Stomach smooth muscle (tissue), 2 donors: ENCODE measurements around the gene SECTM1.
"Not testable (repeated sequence)": the region's sequence is repeated elsewhere in the genome, so short reads cannot be mapped to it uniquely, and the experiment has no call there.

ENCODE experiments used
- H3K27ac ChIP-seq: one replicate; pipeline ENCODE4 v1.7.0; 2013; ENCODE audit warnings: mild to moderate bottlenecking, low read length, inconsistent platforms
- H3K27me3 ChIP-seq, 2 donors: one replicate each; pipeline ENCODE4 v1.7.0; 2013; ENCODE audit warnings: low read length in 2 of 2; ENCODE audit not compliant: insufficient read depth in 2 of 2, control insufficient read depth in 1 of 2
- H3K36me3 ChIP-seq, 2 donors: one replicate each; pipeline ENCODE4 v1.7.0; 2013; ENCODE audit warnings: low read length in 2 of 2; ENCODE audit not compliant: control insufficient read depth in 2 of 2, insufficient read depth in 2 of 2
- H3K4me1 ChIP-seq: one replicate; pipeline ENCODE4 v1.7.0; 2013; ENCODE audit warnings: low read length; ENCODE audit not compliant: control insufficient read depth, insufficient read depth
- H3K4me3 ChIP-seq, 2 donors: one replicate each; pipeline ENCODE4 v1.7.0; 2013; ENCODE audit warnings: low read length in 2 of 2
- H3K9ac ChIP-seq, 2 donors: one replicate each; pipeline ENCODE4 v1.7.0; 2013; ENCODE audit warnings: low read length in 2 of 2, mild to moderate bottlenecking in 1 of 2
- H3K9me3 ChIP-seq, 2 donors: one replicate each; pipeline ENCODE4 v1.7.0; 2013; ENCODE audit warnings: low read length in 2 of 2; ENCODE audit not compliant: control insufficient read depth in 2 of 2
- donor health status: healthy.
- donor health status: Pancreatic carcinoma.

Gene SECTM1

DNA sequence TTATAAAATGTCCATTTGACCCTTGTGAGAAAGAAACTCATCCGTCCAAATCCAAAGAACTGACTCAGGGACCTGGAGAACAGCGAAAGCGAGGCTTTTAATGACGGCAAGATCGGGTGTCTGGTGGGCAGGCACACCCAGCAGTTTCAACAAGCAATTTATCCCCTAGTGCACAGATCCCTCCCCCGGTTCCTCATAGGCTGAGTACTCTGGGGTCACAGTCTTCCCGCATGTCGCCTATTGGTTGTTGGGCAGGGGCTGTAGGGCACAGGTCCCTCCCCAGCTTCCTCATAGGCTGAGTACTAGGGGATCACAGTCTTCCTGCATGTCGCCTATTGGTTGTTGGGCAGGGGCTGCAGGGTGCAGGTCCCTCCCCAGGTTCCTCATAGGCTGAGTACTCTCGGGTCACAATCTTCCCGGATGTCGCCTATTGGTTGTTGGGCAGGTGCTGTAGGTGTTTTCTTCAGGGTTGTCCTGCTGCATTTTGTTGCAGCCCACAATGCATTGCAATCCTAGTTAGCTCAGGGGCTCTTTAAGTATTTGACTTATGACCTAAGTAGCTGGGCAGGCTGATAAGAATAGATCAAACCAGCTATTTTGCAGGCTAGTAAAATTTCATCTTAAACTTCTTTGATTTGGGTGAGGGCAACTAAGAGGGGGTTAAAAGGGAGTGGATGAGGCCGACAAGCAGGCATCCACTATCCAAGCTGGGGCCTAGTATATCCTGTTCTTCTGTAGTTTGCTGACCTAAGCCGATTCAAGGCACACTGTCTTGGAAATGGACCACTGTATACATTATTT is 34.4 kb upstream of the SECTM1 start:
- peaks cover 18% of the 10 kb centered on the region for H3K4me1 ChIP-seq
- H3K27ac ChIP-seq: no peak overlapping the region
- H3K27me3 ChIP-seq: peaks cover 22 to 28% of the 10 kb centered on the region in 2 donors
- no peak overlapping the region for H3K4me3 ChIP-seq
- H3K36me3 ChIP-seq: no peaks in the 10 kb centered on the region
- no peaks in the 10 kb centered on the region for H3K9me3 ChIP-seq
- H3K9ac ChIP-seq: no peak overlapping the region

DNA sequence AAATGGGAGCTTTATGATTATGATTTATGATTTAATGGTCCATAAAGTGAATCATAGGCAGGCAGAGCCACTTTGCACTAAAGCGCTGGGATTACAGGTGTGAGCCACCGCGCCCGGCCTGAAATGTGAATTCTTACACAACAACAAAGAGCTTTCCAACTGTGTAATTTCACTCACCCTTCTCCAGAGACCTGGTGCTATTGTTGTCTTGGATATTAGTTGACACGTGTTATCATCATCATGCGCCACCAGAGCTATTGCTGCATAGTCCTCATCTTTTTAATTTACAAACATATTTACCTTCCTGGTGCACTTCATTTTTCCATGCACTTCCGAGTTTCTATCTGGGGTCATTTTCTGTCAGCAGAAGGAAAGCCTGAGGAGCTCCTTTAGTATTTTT is 33.2 kb upstream of the SECTM1 start:
- Histone ChIP-seq H3K9ac (no peak overlapping the region), H3K27ac (no peak overlapping the region), H3K36me3 (no peaks in the 10 kb centered on the region), H3K4me3 (no peak overlapping the region), H3K9me3 (no peaks in the 10 kb centered on the region), H3K27me3 (peaks cover 14 to 18% of the 10 kb centered on the region in 2 donors), H3K4me1 (peaks cover 16% of the 10 kb centered on the region)

DNA sequence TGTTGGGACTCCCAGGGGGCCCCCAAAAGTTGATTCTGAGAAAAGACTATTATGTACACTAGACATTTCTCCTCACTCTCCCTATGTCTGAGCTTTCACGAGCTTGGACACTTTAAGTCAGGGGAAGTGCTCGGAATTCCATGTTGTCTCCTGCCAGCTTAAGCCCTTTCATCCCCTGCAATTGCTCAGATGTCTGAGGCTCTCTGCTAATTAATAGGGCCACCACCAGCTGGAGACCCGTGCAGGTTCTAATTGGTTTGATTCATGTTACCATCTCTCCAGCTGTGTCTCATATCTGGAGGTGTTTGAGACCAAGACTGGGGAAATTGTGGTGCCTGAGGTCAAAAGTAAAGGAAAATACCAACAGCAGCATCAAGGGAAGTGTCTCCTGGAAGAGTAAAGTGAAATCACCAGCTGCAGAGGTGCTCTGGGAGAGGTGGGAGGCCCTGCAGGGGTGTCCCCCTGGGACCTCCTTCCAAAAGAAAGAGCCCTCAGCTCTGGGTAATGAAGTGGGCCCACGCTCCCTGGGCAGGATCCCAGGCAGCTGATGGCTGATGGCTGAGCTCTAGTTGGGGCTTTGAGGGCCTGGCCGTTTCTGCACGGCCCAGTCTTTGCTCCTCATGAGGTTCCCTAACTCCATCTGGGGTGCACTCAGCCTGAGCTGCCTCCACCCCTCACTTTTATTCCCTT is 32.2 kb upstream of the SECTM1 start:
- H3K9ac ChIP-seq: no peak overlapping the region
- H3K36me3 ChIP-seq: no peaks in the 10 kb centered on the region
- no peaks in the 10 kb centered on the region for H3K9me3 ChIP-seq
- peaks cover 6% of the 10 kb centered on the region for H3K4me1 ChIP-seq
- no peak overlapping the region for H3K4me3 ChIP-seq
- no peak overlapping the region for H3K27ac ChIP-seq
- peaks cover 8% of the 10 kb centered on the region in 2 donors for H3K27me3 ChIP-seq

DNA sequence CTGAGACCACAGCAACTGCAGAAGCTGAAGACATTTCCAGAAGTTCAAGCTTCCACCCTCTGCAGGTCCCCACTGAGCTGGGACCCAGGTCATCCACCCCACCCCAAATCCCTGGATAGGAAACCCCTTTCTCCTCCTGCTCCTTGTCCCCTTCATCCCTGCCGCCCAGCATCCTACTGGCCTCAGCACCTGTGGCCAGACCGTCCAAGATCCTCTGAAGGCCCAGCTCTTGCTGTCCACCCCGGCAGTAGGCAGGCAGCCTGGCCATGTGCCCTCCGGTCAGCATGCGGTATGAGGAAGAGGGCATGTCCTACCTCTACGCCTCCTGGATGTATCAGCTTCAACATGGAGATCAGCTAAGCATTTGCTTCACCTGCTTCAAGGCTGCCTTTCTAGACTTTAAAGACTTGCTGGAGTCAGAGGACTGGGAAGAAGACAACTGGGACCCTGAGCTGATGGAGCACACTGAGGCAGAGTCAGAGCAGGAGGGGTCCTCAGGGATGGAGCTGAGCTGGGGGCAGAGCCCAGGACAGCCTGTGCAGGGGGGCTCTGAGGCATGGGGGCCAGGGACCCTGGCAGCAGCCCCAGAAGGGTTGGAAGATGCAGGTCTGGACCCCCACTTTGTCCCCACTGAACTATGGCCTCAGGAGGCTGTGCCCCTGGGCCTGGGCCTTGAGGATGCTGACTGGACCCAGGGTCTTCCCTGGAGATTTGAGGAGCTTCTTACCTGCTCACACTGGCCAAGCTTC is 28.5 kb upstream of the SECTM1 start:
- Histone ChIP-seq H3K4me3 (no peak overlapping the region), H3K36me3 (no peaks in the 10 kb centered on the region), H3K27ac (no peak overlapping the region), H3K9ac (no peak overlapping the region), H3K9me3 (no peaks in the 10 kb centered on the region), H3K4me1 (peaks cover 2% of the 10 kb centered on the region), H3K27me3 (peaks cover 8 to 11% of the 10 kb centered on the region in 2 donors)

DNA sequence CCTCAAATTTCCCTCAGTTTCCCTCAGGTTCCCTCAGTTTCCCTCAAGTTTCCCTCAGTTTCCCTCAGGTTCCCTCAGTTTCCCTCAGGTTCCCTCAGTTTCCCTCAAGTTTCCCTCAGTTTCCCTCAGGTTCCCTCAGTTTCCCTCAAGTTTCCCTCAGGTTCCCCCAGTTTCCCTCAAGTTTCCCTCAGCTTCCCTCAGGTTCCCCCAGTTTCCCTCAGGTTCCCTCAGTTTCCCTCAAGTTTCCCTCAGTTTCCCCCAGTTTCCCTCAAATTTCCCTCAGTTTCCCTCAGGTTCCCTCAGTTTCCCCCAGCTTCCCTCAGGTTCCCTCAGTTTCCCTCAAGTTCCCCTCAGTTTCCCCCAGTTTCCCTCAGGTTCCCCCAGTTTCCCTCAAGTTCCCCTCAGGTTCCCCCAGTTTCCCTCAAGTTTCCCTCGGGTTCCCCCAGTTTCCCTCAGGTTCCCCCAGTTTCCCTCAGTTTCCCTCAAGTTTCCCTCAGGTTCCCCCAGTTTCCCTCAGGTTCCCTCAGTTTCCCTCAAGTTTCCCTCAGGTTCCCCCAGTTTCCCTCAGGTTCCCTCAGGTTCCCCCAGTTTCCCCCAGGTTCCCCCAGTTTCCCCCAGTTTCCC is 26.0 kb upstream of the SECTM1 start:
- not testable (repeated sequence) for H3K36me3 ChIP-seq, H3K27ac ChIP-seq, H3K9ac ChIP-seq, H3K4me3 ChIP-seq, H3K4me1 ChIP-seq, H3K9me3 ChIP-seq
- H3K27me3 ChIP-seq: peaks cover 16 to 23% of the 10 kb centered on the region in 2 donors

DNA sequence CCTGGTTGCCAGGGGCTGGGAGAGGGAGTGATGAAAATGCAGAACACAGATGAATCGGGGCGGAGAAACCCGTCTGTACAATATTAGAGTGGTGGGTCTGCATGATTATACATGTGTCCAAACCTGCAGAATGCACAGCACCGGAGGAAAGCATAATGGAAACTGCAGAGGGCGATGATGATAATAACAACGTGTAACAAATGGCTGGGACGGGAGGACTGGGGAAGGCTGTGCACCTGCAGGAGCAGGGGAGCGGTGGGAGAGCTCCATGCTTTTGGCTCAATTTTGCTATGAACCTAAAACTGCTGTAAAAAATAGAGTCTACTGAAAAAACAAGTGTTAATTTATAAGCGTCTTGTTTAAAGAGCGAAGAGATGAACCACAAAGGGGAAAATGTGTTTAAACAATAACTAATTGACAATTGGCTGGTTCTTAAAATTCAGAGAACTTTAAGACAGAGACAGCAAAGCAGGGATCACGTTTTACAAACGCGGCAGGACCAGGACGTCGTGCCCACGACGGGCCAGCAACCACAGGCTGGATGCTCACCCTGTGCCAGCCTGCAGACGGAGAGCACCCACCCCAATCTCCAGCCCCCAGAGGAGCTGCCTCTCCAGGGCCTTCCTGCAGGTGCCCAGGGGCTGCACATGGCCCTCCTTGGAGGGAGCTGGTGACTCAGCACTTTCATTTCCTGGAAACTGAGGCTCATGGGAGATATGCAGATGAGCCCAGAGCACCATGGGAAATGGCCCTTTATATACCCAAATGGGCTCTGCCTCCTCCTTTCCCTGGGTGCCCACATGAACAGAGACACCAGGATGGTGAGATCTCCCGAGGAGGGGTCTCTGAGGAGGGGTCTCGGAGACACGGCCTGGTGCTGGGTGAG is 25.1 kb upstream of the SECTM1 start, which contains the start of gene TEX19:
TSS of gene TEX19 (plus strand) at position 783 of the 886 bp plus-strand sequence. CDS start 2,904 bp downstream, outside the sequence.
- Histone ChIP-seq H3K4me1 (peaks cover 2% of the 10 kb centered on the region), H3K4me3 (no peak within 1 kb of the TSS), H3K9ac (no peak within 1 kb of the TSS), H3K27ac (no peak within 1 kb of the TSS), H3K9me3 (no peaks in the 10 kb centered on the region), H3K36me3 (no peaks in the 10 kb centered on the region), H3K27me3 (peaks cover 18 to 23% of the 10 kb centered on the region in 2 donors)

DNA sequence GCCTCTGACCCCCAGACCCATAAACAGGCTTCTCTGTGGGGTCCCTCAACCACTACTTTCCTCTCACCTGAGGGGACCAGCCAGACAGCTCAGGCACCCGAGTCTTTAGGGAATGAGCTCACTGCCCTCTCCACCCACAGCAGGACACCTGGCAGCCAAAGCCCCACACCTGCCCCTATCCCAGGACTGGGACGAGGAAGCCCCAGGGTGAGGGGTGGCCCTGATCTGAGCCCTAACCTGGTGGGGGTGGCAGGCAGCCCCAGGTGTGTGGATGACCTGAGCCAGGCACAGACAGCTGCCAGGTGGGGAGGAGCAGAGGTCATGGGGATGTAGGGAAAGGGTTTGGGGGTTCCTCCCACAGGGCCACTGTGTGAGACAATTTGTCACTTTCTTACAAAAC is 23.8 kb upstream of the SECTM1 start:
- H3K9me3 ChIP-seq: no peaks in the 10 kb centered on the region
- H3K4me1 ChIP-seq: peaks cover 2% of the 10 kb centered on the region
- no peak overlapping the region for H3K9ac ChIP-seq
- H3K4me3 ChIP-seq: no peak overlapping the region
- no peak overlapping the region for H3K27ac ChIP-seq
- no peaks in the 10 kb centered on the region for H3K36me3 ChIP-seq
- H3K27me3 ChIP-seq: peaks cover 20 to 23% of the 10 kb centered on the region in 2 donors

DNA sequence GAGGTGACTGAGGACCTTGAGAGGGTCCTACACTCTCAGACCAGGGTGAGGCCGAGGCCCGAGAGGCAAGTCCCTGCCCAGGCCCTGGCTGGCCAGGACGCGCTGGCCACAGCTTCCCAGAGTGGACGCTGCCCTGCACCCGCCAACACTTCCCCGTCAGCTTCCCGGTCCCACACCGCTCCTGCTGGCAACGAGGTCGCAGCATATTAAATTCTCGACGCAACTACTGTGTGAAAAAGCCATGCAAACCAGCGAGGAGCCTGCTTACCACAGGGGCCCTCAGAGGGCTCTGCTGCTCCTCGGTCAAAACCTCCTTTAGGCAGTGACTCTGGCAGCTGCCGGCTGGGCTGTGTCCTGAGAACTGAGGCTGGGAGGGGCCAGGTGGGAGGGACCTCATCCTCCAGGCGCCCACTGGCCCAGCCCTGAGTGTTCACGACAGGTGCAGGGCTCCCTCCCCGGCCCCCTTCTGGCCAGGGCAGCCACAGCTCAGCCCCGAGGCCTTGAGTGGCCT is 23.3 kb upstream of the SECTM1 start:
- H3K4me1 ChIP-seq: peaks cover 5% of the 10 kb centered on the region
- no peak overlapping the region for H3K4me3 ChIP-seq
- H3K9me3 ChIP-seq: no peaks in the 10 kb centered on the region
- no peak overlapping the region for H3K27ac ChIP-seq
- no peak overlapping the region for H3K9ac ChIP-seq
- no peaks in the 10 kb centered on the region for H3K36me3 ChIP-seq
- H3K27me3 ChIP-seq: peaks cover 20 to 23% of the 10 kb centered on the region in 2 donors

DNA sequence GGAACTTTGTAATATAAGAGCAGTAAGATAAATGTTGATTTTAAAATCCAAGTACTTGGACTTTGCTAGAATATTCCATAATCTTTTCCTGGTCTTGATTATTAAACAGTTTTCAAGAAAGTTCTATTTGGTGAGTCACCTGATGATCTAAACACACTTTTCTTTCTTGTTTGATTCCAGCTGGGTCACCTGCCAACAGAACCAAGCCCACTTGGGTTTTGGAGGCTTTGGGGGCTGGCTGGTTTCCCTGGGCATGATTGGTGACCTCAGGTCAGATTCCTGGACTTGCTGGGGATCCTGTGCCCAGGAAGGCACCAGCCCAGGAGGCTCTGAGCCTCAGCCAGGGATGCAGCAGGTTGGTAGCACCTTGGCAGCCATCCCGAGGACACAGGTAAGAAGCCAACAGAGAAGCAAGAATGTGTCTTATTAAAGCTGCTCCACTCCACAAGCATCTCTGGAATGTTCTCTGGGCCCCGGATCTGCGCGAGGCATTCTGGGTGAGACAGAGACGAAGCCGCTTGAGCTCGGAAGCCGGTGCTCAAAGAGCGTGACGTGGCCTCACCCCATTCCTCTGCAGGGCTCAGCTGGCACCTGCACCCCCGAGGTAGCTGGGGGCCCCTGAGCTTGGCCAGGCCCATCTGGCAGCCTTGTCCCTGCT is 22.3 kb upstream of the SECTM1 start:
- H3K4me3 ChIP-seq: no peak overlapping the region
- no peak overlapping the region for H3K9ac ChIP-seq
- no peak overlapping the region for H3K27ac ChIP-seq

More for the DNA sequence above, 22.3 kb upstream of the SECTM1 start:
- Histone ChIP-seq H3K27me3 (peaks cover 20 to 23% of the 10 kb centered on the region in 2 donors), H3K9me3 (no peaks in the 10 kb centered on the region), H3K4me1 (peaks cover 9% of the 10 kb centered on the region), H3K36me3 (no peaks in the 10 kb centered on the region)
